T-helper 17 cell (primary cell): ENCODE measurements around the gene CISTR. TPM values are rescaled to one million over a fixed set of nuclear protein-coding genes. Genes with fewer than 3 reads are reported as not detected.

Experiments used
- ATAC-seq: fragments of 150-1000 bp; cut with Tn5 transposase; 2 replicates; pipeline ENCODE4 v1.10.0; 2021; ENCODE audit warnings: mild to moderate bottlenecking, moderate library complexity
- DNase-seq, 3 donors: peaks; one replicate each; pipeline versions ENCODE4 v3.0.0 to v3.0.0-alpha.2; 2020 to 2021
- H3K9me3 ChIP-seq: one replicate; pipeline ENCODE4 v1.7.0; 2013; ENCODE audit warnings: low read length, mild to moderate bottlenecking; ENCODE audit not compliant: control insufficient read depth, poor library complexity, severe bottlenecking
- H3K27ac Mint-ChIP-seq: one replicate; pipeline ENCODE4 v1.8.0; 2022; ENCODE audit warnings: mild to moderate bottlenecking, moderate library complexity, mixed read lengths
- H3K27me3 Mint-ChIP-seq: one replicate; pipeline ENCODE4 v1.8.0; 2022; ENCODE audit warnings: mixed read lengths
- H3K36me3 Mint-ChIP-seq: one replicate; pipeline ENCODE4 v1.8.0; 2022; ENCODE audit warnings: low read depth, mixed read lengths
- H3K4me1 Mint-ChIP-seq: one replicate; pipeline ENCODE4 v1.8.0; 2022; ENCODE audit warnings: mild to moderate bottlenecking, mixed read lengths
- H3K4me3 Mint-ChIP-seq: one replicate; pipeline ENCODE4 v1.8.0; 2022; ENCODE audit warnings: mild to moderate bottlenecking, moderate library complexity, mixed read lengths
- total RNA-seq, 4 donors: library from RNA in 2 of 4; stranded (reverse) in 2 of 4; gene quantifications; one replicate each; pipeline ENCODE4 v1.2.3 and lab custom pipeline; 2022 to 2026

Gene CISTR
- total RNA-seq, 2 donors from 2014 or later, result not detected

GRCh38 chr12:53736592-53736991 is 15.2 kb downstream of the CISTR start:
- Mint-ChIP-seq H3K4me1 (peaks cover 18% of the 10 kb centered on the region), H3K27me3 (peaks cover 43% of the 10 kb centered on the region), H3K4me3 (peak overlapping the region; percentile 7), H3K27ac (no peak overlapping the region), H3K36me3 (no peaks in the 10 kb centered on the region)
- H3K9me3 ChIP-seq, result peaks cover 2% of the 10 kb centered on the region
- ATAC-seq (no peak), DNase-seq (no peak)

GRCh38 chr12:53735556-53735955 is 16.2 kb downstream of the CISTR start:
- Mint-ChIP-seq H3K36me3 (no peaks in the 10 kb centered on the region), H3K27ac (no peak overlapping the region), H3K4me1 (peaks cover 18% of the 10 kb centered on the region), H3K27me3 (peaks cover 43% of the 10 kb centered on the region), H3K4me3 (no peak overlapping the region)
- peaks cover 2% of the 10 kb centered on the region for H3K9me3 ChIP-seq
- ATAC-seq (no peak), DNase-seq (no peak)

GRCh38 chr12:53734425-53734824 is 17.4 kb downstream of the CISTR start:
- Mint-ChIP-seq H3K27me3 (peaks cover 42% of the 10 kb centered on the region), H3K4me3 (no peak overlapping the region), H3K36me3 (no peaks in the 10 kb centered on the region), H3K4me1 (peaks cover 19% of the 10 kb centered on the region), H3K27ac (no peak overlapping the region)
- H3K9me3 ChIP-seq, result no peaks in the 10 kb centered on the region
- DNase-seq, result no peak
- ATAC-seq, result no peak

- no peak overlapping the region for H3K4me3 Mint-ChIP-seq
- peaks cover 14% of the 10 kb centered on the region for H3K4me1 Mint-ChIP-seq
- no peak for ATAC-seq
- H3K27me3 Mint-ChIP-seq, result peaks cover 36% of the 10 kb centered on the region
- H3K36me3 Mint-ChIP-seq, result no peaks in the 10 kb centered on the region
- no peak overlapping the region for H3K27ac Mint-ChIP-seq
- H3K9me3 ChIP-seq, result no peaks in the 10 kb centered on the region
- DNase-seq, result no peak
These were observed 18.0 kb downstream of the CISTR start for GRCh38 chr12:53733807-53734200.

- no peak overlapping the region for H3K4me3 Mint-ChIP-seq
These were observed 18.6 kb downstream of the CISTR start for GRCh38 chr12:53733051-53733806.

GRCh38 chr12:53729644-53730043 is 22.1 kb downstream of the CISTR start:
- Mint-ChIP-seq H3K4me3 (no peak overlapping the region), H3K27ac (no peak overlapping the region), H3K27me3 (peaks cover 6% of the 10 kb centered on the region), H3K4me1 (peaks cover 23% of the 10 kb centered on the region), H3K36me3 (peaks cover 1% of the 10 kb centered on the region)
- ATAC-seq, result no peak
- no peak for DNase-seq
- no peaks in the 10 kb centered on the region for H3K9me3 ChIP-seq

More at GRCh38 chr12:53733051-53733806, 18.6 kb downstream of the CISTR start:
- DNase-seq (no peak), ATAC-seq (no peak)
- H3K4me1 Mint-ChIP-seq, result peaks cover 11% of the 10 kb centered on the region
- no peak overlapping the region for H3K27ac Mint-ChIP-seq
- H3K9me3 ChIP-seq, result no peaks in the 10 kb centered on the region
- no peaks in the 10 kb centered on the region for H3K36me3 Mint-ChIP-seq
- peaks cover 30% of the 10 kb centered on the region for H3K27me3 Mint-ChIP-seq

- H3K9me3 ChIP-seq, result no peaks in the 10 kb centered on the region
- no peak for ATAC-seq
- Mint-ChIP-seq H3K27me3 (peaks cover 6% of the 10 kb centered on the region), H3K4me3 (peak overlapping the region; percentile 99), H3K4me1 (peaks cover 19% of the 10 kb centered on the region), H3K36me3 (peaks cover 8% of the 10 kb centered on the region), H3K27ac (peak overlapping the region; percentile 91)
- no peak for DNase-seq
These were observed 23.6 kb downstream of the CISTR start for GRCh38 chr12:53728206-53728605.

- ATAC-seq, result peak; percentile 98
These were observed 24.3 kb downstream of the CISTR start, which contains the start of gene CALCOCO1 for GRCh38 chr12:53727310-53728041. Gene CALCOCO1, minus strand, starts transcription at chr12:53727452. Its CDS starts 2,210 bp downstream, at chr12:53725242.

GRCh38 chr12:53726946-53727309 is 24.9 kb downstream of the CISTR start:
- H3K27ac Mint-ChIP-seq, result peak overlapping the region; percentile 91
- DNase-seq (no peak), ATAC-seq (no peak)
- H3K9me3 ChIP-seq, result no peaks in the 10 kb centered on the region
- H3K36me3 Mint-ChIP-seq, result peaks cover 8% of the 10 kb centered on the region
- no peaks in the 10 kb centered on the region for H3K27me3 Mint-ChIP-seq
- H3K4me3 Mint-ChIP-seq, result peak overlapping the region; percentile 99
- peaks cover 21% of the 10 kb centered on the region for H3K4me1 Mint-ChIP-seq

More at GRCh38 chr12:53727310-53728041, 24.3 kb downstream of the CISTR start, which contains the start of gene CALCOCO1:
- Mint-ChIP-seq H3K4me3 (peak within 1 kb of the TSS; percentile 99), H3K4me1 (peaks cover 21% of the 10 kb centered on the region), H3K27ac (peak within 1 kb of the TSS; percentile 91), H3K36me3 (peaks cover 8% of the 10 kb centered on the region), H3K27me3 (no peaks in the 10 kb centered on the region)
- DNase-seq, result peak; percentile 90 to 94 (median 91)
- H3K9me3 ChIP-seq, result no peaks in the 10 kb centered on the region

GRCh38 chr12:53726341-53726740 is 25.4 kb downstream of the CISTR start:
- Mint-ChIP-seq H3K4me1 (peaks cover 21% of the 10 kb centered on the region), H3K4me3 (peak overlapping the region; percentile 99), H3K27me3 (no peaks in the 10 kb centered on the region), H3K36me3 (peaks cover 8% of the 10 kb centered on the region), H3K27ac (peak overlapping the region; percentile 91)
- no peaks in the 10 kb centered on the region for H3K9me3 ChIP-seq
- no peak for ATAC-seq
- DNase-seq, result no peak

- no peaks in the 10 kb centered on the region for H3K9me3 ChIP-seq
- Mint-ChIP-seq H3K27ac (no peak overlapping the region), H3K4me3 (peak overlapping the region; percentile 99), H3K27me3 (no peaks in the 10 kb centered on the region), H3K36me3 (peaks cover 11% of the 10 kb centered on the region), H3K4me1 (peaks cover 21% of the 10 kb centered on the region)
- no peak for DNase-seq
- no peak for ATAC-seq
These were observed 26.0 kb downstream of the CISTR start for GRCh38 chr12:53725824-53726223.

GRCh38 chr12:53722450-53723041 is 29.2 kb downstream of the CISTR start:
- Mint-ChIP-seq H3K36me3 (peaks cover 14% of the 10 kb centered on the region), H3K4me1 (peaks cover 16% of the 10 kb centered on the region), H3K4me3 (no peak overlapping the region), H3K27ac (peak overlapping the region; percentile 69), H3K27me3 (no peaks in the 10 kb centered on the region)
- ATAC-seq, result no peak
- no peaks in the 10 kb centered on the region for H3K9me3 ChIP-seq
- no peak for DNase-seq

GRCh38 chr12:53720946-53721345 is 30.8 kb downstream of the CISTR start:
- ATAC-seq, result no peak
- Mint-ChIP-seq H3K27me3 (no peaks in the 10 kb centered on the region), H3K27ac (peak overlapping the region; percentile 45), H3K4me3 (no peak overlapping the region), H3K36me3 (peaks cover 25% of the 10 kb centered on the region), H3K4me1 (peaks cover 2% of the 10 kb centered on the region)
- no peak for DNase-seq
- H3K9me3 ChIP-seq, result no peaks in the 10 kb centered on the region
